Fibroblast of skin of left biceps (primary cell): Measurements from ENCODE around the gene DMKN.

Experiments
- DNase-seq, 2 experiments: peaks; one replicate each; pipeline ENCODE4 v3.0.0-alpha.2; 2013; ENCODE audit warnings: low read depth in 2 of 2

The DMKN gene, protein sequence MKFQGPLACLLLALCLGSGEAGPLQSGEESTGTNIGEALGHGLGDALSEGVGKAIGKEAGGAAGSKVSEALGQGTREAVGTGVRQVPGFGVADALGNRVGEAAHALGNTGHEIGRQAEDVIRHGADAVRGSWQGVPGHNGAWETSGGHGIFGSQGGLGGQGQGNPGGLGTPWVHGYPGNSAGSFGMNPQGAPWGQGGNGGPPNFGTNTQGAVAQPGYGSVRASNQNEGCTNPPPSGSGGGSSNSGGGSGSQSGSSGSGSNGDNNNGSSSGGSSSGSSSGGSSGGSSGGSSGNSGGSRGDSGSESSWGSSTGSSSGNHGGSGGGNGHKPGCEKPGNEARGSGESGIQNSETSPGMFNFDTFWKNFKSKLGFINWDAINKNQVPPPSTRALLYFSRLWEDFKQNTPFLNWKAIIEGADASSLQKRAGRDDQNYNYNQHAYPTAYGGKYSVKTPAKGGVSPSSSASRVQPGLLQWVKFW

DNA sequence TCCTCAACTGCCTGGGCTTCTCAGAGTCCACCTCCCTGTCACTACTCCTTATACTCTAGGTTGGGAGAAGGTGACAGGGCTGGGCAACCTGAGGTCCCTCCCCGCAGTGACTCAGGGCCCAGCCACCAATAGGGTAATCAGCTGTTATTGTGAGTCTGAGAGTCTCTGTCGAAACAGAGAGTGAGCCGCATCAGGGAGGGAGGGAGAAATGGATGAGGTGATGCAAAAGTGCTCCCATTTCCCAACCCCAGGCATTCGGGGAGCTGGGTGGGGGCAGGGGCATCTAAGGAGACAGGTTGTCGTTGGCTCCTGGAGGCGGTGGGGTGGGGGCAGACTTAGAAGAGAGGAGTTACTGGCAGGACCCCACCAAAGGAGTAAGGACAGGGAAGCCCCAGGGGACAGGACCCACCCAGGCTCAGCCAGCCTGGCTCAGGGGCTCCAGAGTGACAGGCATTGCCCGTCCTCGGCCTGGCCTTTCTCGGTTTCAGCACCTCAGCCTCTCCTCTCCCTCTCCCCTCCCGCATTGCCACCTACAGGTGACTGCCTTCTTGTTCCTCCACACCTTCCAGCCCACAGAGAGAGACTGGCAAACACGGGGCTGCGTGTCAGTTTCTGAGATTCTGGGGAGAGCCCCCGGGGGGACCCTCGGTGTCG, at the start of gene DMKN:
Gene DMKN (minus strand): TSS at position 22 of the 654 bp plus-strand sequence. CDS start 174 bp downstream, outside the sequence.
- no peak for DNase-seq

DNA sequence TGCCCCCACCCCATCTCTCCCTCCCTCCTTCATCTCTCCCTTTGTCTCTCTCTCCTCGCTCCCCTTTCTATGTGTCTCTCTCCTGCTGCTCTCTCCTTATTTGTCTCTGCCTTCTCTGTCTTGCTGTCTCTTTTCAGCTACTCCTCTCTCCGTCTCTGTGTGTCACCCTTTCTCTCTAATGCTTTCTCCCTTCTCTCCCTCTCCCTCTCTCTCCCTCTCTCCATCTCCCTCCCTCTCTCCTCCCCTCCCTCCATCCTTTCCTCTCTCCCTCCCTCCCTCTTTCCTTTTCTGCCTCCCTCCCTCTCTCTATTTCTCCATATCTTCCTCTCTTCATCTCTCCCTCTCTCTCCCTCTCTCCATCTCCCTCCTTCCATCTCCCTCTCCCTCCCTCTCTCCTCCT, 49.3 kb upstream of the DMKN start:
- DNase-seq, result no peak

DNA sequence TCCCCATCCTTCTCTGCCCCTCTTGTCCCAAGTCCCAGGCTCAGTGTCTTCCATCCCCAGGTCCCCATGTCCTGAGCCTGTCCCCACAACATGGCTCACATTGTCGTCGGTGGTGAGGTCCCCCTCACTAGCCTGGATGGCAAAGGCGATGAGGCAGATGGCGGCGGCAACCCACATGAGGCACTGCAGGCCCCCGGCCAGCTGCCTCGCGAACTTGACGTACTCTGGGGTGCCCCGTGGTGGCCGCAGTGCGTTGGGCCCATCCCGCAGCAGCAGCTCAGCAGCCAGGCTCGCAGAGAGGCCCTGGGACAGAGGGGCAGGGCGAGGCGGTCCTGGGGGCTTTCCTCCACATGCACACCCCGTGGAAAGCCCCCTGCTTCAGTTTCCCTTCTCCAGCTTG, 48.9 kb upstream of the DMKN start:
- no peak for DNase-seq

GRCh38 chr19:35561436-35561835, 48.0 kb upstream of the DMKN start:
- DNase-seq, result no peak

DNA sequence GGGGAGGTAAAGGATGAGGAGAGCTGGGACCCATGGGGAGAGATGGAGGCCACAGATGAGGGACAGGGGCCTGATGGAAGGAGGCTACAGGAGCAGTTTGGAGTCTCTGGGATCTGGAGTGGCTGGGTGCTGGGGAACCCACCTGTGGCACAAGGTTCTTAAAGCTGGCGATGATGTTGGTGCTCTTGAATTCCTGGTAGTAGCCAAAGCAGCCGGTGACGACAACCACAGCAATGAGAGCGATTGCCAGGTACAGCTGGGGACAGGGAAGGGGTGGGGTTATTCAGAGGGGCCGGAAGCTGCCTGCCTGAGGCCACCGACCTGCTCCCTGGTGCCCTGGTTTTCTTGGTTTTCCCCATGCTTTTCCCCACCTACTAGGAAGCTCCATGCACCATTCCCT, 47.2 kb upstream of the DMKN start:
- no peak for DNase-seq

GRCh38 chr19:35560271-35560670, 46.8 kb upstream of the DMKN start:
- no peak for DNase-seq

DNA sequence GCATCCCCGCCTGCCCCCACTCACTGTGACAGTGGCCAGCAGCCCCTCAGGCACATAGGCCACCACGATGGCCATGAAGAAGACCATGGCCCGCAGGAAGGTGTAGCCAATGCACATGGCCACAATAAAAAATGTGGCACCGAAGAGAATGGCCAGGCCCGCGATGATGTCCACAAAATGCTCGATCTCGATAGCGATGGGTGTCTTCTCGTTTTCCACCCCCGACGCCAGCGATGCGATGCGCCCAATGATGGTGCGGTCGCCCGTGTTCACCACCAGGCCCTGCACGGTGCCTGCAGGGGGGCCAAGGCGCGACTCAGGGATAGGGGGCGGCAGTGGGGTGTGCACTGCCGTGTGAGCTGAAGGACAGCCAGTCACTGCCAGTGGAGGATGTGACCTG, 46.3 kb upstream of the DMKN start:
- DNase-seq, result no peak

GRCh38 chr19:35559281-35559659, 45.8 kb upstream of the DMKN start:
- DNase-seq, result no peak

GRCh38 chr19:35558400-35559280, 45.2 kb upstream of the DMKN start:
- no peak for DNase-seq

- DNase-seq, result peak in 1 of 2 experiments; percentile 7
Observed at GRCh38 chr19:35557539-35558399, 44.3 kb upstream of the DMKN start.

- DNase-seq, result no peak
Observed at GRCh38 chr19:35556846-35557538, 43.5 kb upstream of the DMKN start.

GRCh38 chr19:35556025-35556590, 42.7 kb upstream of the DMKN start:
- no peak for DNase-seq

GRCh38 chr19:35555301-35556005, 42.0 kb upstream of the DMKN start:
- DNase-seq, result no peak

DNA sequence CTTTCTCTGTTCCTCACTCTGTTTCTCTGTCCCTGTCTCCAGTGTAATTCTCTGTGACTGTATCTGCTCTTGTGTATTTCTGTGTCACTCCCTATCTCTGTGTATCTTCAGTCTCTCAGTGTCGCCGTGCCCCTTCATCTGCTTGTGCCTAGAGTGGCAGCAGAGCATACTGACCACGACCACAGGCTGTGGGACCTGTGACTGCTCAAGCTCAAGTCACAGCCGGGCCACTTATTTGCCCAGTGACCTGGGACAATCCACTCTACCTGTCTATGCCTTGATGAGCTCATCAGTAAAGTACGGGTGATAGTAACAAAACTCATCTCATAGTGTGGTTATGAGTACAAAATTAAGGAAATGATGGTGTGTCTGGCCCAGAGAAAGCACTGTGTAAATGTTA, 40.6 kb upstream of the DMKN start:
- no peak for DNase-seq

DNA sequence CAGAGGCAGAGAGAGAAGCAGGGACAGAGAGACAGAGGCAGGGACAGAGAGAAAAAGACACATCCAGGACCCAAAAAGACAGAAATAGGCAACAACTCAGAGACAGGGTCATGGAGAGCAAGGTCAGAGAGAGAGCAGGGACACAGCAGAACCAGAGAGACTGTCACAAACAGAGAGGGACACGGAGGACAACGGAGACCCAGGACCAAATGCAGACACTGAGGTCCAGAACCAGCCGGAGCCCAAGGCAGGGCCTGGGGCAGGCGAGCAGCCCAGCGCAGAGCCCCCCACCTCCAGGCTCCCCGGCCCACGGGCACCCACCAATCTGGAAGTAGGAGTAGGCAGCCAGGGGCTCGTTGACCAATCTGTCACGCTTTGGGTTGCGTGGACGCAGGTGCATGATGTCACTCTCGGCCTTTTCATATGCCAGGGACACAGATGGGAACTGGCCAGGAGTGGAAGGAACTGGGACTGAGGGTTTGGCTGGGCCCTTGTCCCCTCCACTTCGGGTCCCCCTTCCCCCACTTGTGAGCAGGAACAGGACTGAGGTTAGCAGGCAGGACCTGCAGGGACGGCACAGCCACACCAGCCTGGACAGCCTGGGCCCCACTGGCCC, 40.0 kb upstream of the DMKN start:
- DNase-seq, result no peak

DNA sequence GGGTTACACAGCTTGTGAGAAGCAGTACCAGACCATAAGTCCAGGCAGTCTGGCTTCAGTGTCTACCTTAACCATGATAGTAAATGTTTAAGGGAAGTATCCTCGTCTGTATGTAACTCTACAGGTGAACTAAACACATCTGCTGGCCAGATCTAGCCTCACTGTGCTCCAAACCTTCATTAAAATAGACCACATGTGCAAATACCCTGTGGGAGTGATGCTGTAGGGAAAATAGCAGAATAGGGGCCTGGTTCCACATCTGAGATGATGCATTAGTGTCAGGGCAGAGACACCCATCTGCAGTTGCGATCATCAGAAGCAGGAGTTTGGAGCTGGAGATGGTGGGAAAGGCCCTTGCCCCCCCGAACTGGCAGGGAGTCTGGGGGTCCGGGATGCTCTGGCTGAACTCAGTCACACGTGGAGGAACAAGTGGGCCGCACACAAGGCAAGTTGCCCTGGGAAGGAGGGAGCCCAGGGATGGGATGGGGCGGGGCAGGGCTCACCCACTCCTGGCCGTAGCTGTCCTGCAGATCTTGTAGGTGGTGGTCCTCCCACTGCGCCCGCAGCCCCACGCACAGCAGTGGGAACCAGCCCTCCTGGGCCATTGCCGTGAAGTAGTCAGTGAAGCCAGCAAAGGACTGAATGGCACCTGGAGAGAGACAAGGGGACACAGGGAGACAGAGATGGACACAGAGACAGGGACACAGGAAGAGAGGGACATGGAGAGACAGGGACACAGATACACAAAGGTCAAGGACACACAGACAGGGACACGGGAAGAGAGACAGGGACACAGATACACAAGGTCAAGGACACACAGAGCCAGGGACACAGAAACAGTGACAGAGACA, 39.3 kb upstream of the DMKN start:
- no peak for DNase-seq

DNA sequence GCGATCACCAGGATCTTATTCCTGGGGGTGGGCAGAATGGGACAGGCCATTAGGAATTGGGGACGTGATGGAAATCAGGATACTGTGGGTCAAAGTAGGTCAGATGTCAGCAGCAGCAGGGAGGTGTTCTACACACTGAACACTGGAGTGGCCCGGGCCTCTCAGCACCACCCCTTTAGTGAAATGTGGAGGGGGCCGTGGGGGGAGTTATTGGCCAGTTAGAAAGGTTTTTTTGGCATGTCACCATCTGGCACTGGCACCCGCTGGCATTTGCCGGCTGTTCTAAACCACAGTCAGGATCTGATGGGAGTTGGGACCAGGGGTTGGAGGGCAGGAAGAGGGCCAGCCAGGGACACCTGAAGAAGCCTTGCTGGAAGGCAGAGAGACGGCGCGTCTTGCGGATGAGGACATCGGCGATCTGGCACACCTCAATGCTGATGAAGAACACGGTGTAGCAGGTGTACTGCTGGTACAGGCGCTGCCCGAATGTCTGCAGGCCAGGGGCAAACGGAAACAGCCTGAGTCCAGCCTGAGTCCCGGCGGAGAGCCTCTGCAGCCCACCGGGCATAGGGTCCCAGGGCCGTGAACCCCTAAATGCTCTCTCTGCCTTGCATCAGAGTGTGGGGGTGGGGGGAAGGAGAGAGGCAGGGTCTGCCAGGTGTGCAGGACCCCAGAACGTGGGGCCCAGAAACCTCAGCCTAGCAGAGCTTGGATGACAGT, 37.8 kb upstream of the DMKN start:
- DNase-seq, result no peak
